Subcutaneous abdominal adipose tissue (tissue), 5 donors: ENCODE measurements around the gene SOHLH2.

Experiments used
- H3K27ac ChIP-seq: one replicate; pipeline ENCODE4 v1.7.0; 2013; ENCODE audit warnings: low read depth, mild to moderate bottlenecking, inconsistent platforms, low read length, moderate library complexity
- H3K27me3 ChIP-seq, 5 donors: one replicate each; pipeline ENCODE4 v1.7.0; 2013; ENCODE audit warnings: low read length in 5 of 5, inconsistent platforms in 1 of 5; ENCODE audit not compliant: control insufficient read depth in 5 of 5, insufficient read depth in 4 of 5
- H3K36me3 ChIP-seq, 5 donors: one replicate each; pipeline ENCODE4 v1.7.0; 2013; ENCODE audit warnings: low read length in 5 of 5; ENCODE audit not compliant: control insufficient read depth in 5 of 5, insufficient read depth in 5 of 5
- H3K4me1 ChIP-seq, 5 donors: one replicate each; pipeline ENCODE4 v1.7.0; 2013; ENCODE audit warnings: low read length in 5 of 5, mild to moderate bottlenecking in 3 of 5, moderate library complexity in 1 of 5; ENCODE audit not compliant: control insufficient read depth in 5 of 5, insufficient read depth in 5 of 5
- H3K4me3 ChIP-seq, 5 donors: one replicate each; pipeline ENCODE4 v1.7.0; 2013; ENCODE audit warnings: low read length in 5 of 5, low read depth in 1 of 5
- H3K9ac ChIP-seq, 5 donors: one replicate each; pipeline ENCODE4 v1.7.0; 2013; ENCODE audit warnings: low read length in 5 of 5, mild to moderate bottlenecking in 4 of 5, moderate library complexity in 3 of 5
- H3K9me3 ChIP-seq, 5 donors: one replicate each; pipeline ENCODE4 v1.7.0; 2013; ENCODE audit warnings: low read length in 5 of 5; ENCODE audit not compliant: control insufficient read depth in 5 of 5
- donor health status: healthy.
- donor health status: healthy.
- donor health status: healthy.
- donor health status: healthy.
- donor health status: healthy.

SOHLH2 gene

GRCh38 chr13:36126491-36126890, 87.9 kb downstream of the SOHLH2 start:
- Histone ChIP-seq H3K9me3 (no peaks in the 10 kb centered on the region), H3K36me3 (no peaks in the 10 kb centered on the region), H3K4me1 (peaks cover 0 to 15% (median 13%) of the 10 kb centered on the region in 5 donors), H3K9ac (no peak overlapping the region), H3K27ac (no peak overlapping the region), H3K27me3 (peaks cover 0 to 15% (median 9%) of the 10 kb centered on the region in 5 donors), H3K4me3 (no peak overlapping the region)

DNA sequence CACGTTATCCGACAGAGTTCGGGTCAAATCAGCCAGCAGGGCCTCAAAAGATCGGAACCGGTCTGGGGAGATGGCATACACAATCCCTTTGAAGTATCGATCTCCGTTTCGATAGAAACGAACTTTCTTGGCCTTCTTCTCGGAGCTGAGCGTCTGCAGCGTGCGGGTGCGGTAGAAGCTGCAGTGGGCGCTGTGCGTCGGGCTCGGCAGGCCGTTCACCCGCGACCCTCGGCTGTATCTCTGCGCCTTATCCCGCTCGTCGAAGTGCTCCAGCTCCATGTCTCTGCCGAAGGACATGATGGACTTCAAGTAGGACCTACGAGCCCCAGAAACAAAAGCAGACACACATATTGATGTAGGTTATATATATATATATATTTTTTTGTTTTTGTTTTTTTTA, 88.5 kb downstream of the SOHLH2 start:
- no peak overlapping the region for H3K4me3 ChIP-seq
- H3K4me1 ChIP-seq: peaks cover 0 to 13% (median 9%) of the 10 kb centered on the region in 5 donors
- H3K27ac ChIP-seq: no peak overlapping the region
- no peaks in the 10 kb centered on the region for H3K36me3 ChIP-seq
- no peaks in the 10 kb centered on the region for H3K9me3 ChIP-seq
- peaks cover 0 to 13% (median 9%) of the 10 kb centered on the region in 5 donors for H3K27me3 ChIP-seq
- no peak overlapping the region for H3K9ac ChIP-seq

DNA sequence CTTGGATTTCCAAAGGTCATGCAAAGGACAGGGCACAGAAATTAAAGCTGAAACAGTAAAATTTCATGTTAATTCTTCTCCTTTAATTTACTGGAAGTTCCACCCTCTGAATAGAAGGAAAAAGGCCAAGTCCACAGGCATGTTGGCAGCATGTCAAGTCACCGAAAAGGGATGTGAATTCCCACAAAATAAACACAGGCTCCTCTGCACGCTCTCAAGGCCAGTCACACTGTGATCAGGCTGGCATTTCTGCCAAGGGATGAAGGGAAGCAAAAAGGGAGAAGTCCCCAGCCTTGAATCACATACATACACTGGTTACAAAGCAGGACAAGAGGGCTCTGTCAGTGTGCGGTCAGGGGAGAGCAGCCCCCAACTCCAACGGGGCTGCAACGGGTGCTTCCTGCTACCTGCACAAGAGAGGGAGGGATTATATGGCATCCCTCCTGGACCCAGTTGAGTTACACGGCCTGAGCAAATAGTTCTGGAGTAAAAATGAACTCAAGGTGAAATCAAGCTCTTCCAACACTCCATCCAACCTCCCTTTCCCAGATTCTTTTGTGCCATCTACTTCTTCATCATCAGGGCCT, 90.0 kb downstream of the SOHLH2 start:
- H3K27ac ChIP-seq: no peak overlapping the region
- H3K9ac ChIP-seq: no peak overlapping the region
- H3K9me3 ChIP-seq: no peaks in the 10 kb centered on the region
- H3K27me3 ChIP-seq: peaks cover 0 to 2% (median 0%) of the 10 kb centered on the region in 5 donors
- peaks cover 0 to 7% (median 4%) of the 10 kb centered on the region in 5 donors for H3K4me1 ChIP-seq
- H3K36me3 ChIP-seq: no peaks in the 10 kb centered on the region
- no peak overlapping the region for H3K4me3 ChIP-seq
